HepG2 (cell line): ENCODE data around the gene TSHZ2.

Experiments
- DNMT1 ChIP-seq: sonication (generic); formaldehyde crosslinking; IDR thresholded peaks from 2 replicates; pipeline ENCODE4 v1.5.1; 2020; ENCODE audit warnings: mild to moderate bottlenecking, missing genetic modification reagents
- ETV5 ChIP-seq: IDR thresholded peaks from 2 replicates; pipeline ENCODE4 v1.6.1; 2018; ENCODE audit warnings: missing biosample characterization, missing genetic modification reagents, inconsistent platforms, borderline replicate concordance
- FOXJ3 ChIP-seq: sonication (generic); formaldehyde crosslinking; IDR thresholded peaks from 2 replicates; pipeline ENCODE4 v1.4.0; 2020; ENCODE audit warnings: missing genetic modification reagents, mild to moderate bottlenecking, borderline replicate concordance
- JUN ChIP-seq: sonication (generic); formaldehyde crosslinking; IDR thresholded peaks from 2 replicates; pipeline ENCODE4 v1.4.0; 2020; ENCODE audit warnings: mild to moderate bottlenecking, missing genetic modification reagents
- KDM5A ChIP-seq: fragments of 200-600 bp; sonication (generic); IDR thresholded peaks from 2 replicates; pipeline ENCODE4 v1.7.0; 2018; ENCODE audit warnings: antibody characterized with exemption, mild to moderate bottlenecking, low read length, borderline replicate concordance
- MAZ ChIP-seq, 2 experiments: sonication (generic) in 1 of 2; formaldehyde crosslinking in 1 of 2; IDR thresholded peaks; 2 replicates each; pipeline versions ENCODE4 v1.5.0 to v1.6.1; 2012 to 2020; ENCODE audit warnings: low read depth in 2 of 2, mild to moderate bottlenecking in 2 of 2, borderline replicate concordance in 1 of 2, improper control_type of control experiment in 1 of 2, low read length in 1 of 2, missing genetic modification reagents in 1 of 2, moderate library complexity in 1 of 2
- TARDBP ChIP-seq: sonication (generic); formaldehyde crosslinking; IDR thresholded peaks from 2 replicates; pipeline ENCODE4 v1.8.0; 2022; ENCODE audit warnings: mild to moderate bottlenecking, missing genetic modification reagents
- TF ChIP-seq, protein P1 (sequence below): sonication (generic); formaldehyde crosslinking; IDR thresholded peaks from 2 replicates; pipeline ENCODE4 v1.5.1; 2020; ENCODE audit warnings: missing genetic modification reagents, mild to moderate bottlenecking, borderline replicate concordance
- TF ChIP-seq, protein P2 (sequence below): sonication (generic); formaldehyde crosslinking; IDR thresholded peaks from 2 replicates; pipeline ENCODE4 v1.5.0; 2020; ENCODE audit warnings: mild to moderate bottlenecking, missing genetic modification reagents, moderate library complexity
- TF ChIP-seq, protein P3 (sequence below): sonication (generic); formaldehyde crosslinking; conservative IDR thresholded peaks from 2 replicates; pipeline ENCODE4 v1.4.0; 2020; ENCODE audit warnings: missing genetic modification reagents
- TF ChIP-seq, protein P4 (sequence below): sonication (generic); formaldehyde crosslinking; IDR thresholded peaks from 2 replicates; pipeline ENCODE4 v1.4.0; 2020; ENCODE audit warnings: missing genetic modification reagents

DNA sequence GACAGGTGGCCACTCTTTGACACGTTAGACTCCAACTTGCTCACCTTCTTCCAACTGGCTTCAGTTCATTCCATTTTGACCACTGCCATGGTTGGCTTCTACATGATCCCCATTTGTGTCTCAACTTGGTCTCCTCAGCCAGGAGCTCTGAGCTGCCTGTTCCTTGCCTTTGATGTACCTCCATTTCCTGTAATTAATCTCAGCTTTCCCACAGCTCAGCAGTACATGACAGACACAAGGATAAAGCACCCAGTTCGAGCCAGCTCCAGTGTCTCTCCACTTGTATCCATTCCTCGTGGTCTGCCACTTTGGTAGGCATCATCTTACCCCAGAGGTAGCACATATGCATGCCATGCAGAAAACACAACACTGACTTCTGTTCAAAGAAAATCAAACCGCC lies 161.0 kb downstream of the TSHZ2 start:
- TF ChIP-seq JUN = no peak
- TF ChIP-seq KDM5A = no peak
- TF ChIP-seq, protein P1, sequence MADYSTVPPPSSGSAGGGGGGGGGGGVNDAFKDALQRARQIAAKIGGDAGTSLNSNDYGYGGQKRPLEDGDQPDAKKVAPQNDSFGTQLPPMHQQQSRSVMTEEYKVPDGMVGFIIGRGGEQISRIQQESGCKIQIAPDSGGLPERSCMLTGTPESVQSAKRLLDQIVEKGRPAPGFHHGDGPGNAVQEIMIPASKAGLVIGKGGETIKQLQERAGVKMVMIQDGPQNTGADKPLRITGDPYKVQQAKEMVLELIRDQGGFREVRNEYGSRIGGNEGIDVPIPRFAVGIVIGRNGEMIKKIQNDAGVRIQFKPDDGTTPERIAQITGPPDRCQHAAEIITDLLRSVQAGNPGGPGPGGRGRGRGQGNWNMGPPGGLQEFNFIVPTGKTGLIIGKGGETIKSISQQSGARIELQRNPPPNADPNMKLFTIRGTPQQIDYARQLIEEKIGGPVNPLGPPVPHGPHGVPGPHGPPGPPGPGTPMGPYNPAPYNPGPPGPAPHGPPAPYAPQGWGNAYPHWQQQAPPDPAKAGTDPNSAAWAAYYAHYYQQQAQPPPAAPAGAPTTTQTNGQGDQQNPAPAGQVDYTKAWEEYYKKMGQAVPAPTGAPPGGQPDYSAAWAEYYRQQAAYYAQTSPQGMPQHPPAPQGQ (CRISPR knock-in tag) = no peak
- TF ChIP-seq, protein P2, sequence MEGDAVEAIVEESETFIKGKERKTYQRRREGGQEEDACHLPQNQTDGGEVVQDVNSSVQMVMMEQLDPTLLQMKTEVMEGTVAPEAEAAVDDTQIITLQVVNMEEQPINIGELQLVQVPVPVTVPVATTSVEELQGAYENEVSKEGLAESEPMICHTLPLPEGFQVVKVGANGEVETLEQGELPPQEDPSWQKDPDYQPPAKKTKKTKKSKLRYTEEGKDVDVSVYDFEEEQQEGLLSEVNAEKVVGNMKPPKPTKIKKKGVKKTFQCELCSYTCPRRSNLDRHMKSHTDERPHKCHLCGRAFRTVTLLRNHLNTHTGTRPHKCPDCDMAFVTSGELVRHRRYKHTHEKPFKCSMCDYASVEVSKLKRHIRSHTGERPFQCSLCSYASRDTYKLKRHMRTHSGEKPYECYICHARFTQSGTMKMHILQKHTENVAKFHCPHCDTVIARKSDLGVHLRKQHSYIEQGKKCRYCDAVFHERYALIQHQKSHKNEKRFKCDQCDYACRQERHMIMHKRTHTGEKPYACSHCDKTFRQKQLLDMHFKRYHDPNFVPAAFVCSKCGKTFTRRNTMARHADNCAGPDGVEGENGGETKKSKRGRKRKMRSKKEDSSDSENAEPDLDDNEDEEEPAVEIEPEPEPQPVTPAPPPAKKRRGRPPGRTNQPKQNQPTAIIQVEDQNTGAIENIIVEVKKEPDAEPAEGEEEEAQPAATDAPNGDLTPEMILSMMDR = no peak
- no peak for TF ChIP-seq ETV5 (CRISPR knock-in tag)
- TF ChIP-seq DNMT1 (CRISPR knock-in tag) = no peak
- no peak for TF ChIP-seq MAZ (IDR thresholded peaks at IDR 0.05; ENCODE audit: borderline replicate concordance, low read depth, low read length)
- TF ChIP-seq MAZ (CRISPR knock-in tag; IDR thresholded peaks at IDR 0.05; ENCODE audit: low read depth) = no peak
- no peak for TF ChIP-seq FOXJ3 (CRISPR knock-in tag)
- TF ChIP-seq, protein P3, sequence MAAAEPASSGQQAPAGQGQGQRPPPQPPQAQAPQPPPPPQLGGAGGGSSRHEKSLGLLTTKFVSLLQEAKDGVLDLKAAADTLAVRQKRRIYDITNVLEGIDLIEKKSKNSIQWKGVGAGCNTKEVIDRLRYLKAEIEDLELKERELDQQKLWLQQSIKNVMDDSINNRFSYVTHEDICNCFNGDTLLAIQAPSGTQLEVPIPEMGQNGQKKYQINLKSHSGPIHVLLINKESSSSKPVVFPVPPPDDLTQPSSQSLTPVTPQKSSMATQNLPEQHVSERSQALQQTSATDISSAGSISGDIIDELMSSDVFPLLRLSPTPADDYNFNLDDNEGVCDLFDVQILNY (CRISPR knock-in tag) = no peak
- TF ChIP-seq, protein P4, sequence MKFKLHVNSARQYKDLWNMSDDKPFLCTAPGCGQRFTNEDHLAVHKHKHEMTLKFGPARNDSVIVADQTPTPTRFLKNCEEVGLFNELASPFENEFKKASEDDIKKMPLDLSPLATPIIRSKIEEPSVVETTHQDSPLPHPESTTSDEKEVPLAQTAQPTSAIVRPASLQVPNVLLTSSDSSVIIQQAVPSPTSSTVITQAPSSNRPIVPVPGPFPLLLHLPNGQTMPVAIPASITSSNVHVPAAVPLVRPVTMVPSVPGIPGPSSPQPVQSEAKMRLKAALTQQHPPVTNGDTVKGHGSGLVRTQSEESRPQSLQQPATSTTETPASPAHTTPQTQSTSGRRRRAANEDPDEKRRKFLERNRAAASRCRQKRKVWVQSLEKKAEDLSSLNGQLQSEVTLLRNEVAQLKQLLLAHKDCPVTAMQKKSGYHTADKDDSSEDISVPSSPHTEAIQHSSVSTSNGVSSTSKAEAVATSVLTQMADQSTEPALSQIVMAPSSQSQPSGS (CRISPR knock-in tag) = no peak
- no peak for TF ChIP-seq TARDBP (CRISPR knock-in tag)
